GM03348 (cell line): ENCODE results near the gene FSCN2.

Experiments
- DNase-seq: peaks from one replicate; pipeline ENCODE4 v3.0.0; 2012; ENCODE audit warnings: low spot score

FSCN2 gene

DNA sequence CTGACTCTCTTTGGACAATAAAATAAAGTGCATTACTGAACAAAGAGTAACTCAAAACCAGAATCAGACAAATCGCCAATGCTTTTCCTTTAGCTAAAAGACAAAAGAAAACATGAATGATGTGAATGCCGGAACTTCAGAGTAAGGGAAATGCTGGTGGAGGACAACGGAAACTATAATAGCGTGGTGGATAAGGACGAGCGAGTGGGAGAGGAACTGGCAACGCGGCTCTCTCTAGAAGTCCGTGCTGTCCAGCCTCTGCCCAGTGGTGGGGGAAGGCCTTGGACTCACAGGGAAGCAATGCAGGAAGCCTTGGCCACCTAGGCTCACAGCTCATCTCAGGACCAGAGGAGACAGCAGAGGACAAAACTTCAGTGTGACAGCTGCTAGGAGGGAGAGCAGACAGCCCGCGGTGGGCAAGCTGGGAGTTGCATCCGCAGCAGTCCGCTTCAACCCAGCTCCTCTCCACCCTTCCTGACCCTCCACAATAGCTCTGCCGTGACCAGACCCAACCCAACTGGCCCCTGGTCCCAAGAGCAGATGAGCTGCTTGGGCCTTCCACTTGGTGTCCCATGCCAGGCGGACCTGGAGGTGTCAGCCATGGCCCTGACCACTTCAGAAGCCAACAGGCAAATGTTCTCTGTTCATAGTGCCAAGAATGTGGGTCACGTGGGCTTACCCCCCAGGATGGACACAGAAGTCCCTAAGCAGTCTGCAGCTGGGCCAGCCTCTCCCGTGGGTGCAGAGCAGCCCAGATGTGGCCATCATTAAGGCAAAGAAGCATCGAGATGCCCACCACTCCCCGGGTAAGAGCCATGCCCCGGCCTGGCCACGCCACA lies 29.3 kb downstream of the FSCN2 start:
- no peak for DNase-seq

DNA sequence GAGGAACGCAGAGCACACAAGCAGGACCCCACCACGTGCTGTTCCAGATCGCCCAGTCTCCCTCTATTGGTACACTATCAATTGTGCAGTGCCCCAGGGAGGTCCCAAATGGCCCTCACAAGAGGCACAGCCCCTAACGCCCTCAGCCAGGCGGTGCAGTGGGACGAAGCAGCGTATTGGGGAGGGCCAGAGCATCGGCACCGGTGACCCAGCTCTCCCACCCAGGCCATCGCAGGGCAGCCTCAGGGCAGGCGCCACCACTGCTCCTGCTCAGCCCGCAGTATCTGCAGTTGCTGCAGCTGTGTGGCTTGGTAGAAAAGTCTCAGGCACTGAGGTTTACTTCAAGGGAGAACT lies 29.9 kb downstream of the FSCN2 start:
- DNase-seq: no peak

DNA sequence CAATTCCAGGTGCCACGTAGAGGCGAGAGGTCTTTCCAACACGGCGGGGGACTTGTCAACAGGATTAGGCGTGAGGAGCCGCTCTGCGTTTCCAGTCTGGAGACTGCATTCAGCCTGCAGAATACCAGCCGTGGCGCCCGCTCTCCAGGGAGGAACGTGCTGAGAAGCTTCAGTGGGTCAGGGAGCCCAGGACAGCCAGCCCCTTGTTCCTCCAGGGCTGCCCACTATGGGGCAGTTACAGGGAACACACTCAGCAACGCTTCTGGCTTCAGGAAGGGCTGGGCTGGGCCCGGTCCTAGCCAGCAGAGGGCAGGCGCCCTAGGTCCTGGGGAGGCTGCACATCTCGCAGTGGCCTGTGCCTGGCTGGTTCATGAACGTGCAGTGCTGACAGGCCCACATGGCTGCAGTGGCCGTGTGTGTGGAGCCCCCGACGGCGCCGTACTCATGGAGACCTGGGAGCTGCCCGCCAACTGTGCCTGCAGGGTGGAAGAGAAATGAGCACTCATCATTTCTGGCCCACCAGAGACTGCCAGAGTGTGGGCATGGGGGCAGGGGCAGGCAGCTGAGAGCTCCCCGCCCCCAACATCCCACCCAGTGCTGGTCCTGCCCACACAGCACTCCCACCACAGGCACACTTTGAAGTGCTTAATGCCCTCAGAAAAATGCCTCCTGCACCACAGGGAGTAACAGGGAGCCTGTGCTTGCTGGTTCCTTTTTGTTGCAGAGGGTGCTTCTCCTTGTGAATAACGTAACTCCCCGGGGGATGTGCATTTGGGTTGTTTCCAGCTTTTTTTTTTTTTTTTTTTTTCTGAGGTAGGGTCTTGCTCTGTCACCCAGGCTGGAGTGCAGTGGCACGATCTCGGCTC lies 31.0 kb downstream of the FSCN2 start:
- DNase-seq: no peak

DNA sequence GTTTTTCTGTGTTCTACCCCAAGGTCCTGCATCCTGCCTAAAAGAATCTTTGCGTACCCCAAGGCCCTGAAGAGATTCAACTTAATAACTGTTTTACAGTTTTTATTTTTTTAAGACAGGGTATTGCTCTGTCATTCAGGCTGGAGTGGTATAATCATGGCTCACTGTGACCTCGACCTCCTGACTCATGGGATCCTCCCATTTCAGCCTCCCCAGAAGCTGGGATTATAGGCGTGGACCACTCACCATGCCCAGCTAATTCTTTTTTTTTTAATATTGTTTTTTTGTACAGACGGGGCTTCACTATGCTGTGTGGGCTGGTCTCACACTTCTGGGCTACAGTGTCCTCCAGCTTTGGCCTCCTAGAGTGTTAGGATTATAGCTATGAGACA lies 33.3 kb downstream of the FSCN2 start:
- no peak for DNase-seq

DNA sequence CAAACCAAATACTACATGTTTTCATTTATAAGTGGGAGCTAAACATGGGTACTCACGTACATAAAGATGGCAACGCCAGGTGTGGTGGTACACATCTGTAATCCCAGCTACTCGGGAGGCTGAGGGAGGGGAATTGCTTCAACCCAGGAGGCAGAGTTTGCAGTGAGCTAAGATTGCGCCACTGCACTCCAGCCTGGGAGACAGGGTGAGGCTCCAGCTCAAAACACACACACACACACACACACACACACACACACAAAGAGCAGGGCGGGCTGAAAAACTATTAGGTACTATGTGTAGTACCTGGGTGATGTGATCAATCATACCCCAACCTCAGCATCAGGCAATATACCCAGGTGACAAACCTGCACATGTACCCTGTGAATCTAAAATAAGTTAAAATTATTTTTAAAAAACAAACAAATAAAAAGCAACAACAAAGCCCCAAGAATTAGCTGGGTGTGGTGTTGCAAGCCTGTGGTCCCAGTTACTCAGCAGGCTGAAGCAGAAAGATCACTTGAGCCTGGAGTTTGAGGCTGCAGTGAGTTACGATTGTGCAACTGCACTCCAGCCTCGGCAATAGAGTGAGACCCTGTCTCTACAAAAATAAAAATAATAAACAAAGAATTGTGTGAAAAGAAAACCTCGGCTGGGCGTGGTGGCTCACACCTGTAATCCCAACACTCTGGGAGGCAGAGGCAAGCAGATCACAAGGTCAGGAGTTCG lies 35.8 kb downstream of the FSCN2 start:
- DNase-seq: no peak

DNA sequence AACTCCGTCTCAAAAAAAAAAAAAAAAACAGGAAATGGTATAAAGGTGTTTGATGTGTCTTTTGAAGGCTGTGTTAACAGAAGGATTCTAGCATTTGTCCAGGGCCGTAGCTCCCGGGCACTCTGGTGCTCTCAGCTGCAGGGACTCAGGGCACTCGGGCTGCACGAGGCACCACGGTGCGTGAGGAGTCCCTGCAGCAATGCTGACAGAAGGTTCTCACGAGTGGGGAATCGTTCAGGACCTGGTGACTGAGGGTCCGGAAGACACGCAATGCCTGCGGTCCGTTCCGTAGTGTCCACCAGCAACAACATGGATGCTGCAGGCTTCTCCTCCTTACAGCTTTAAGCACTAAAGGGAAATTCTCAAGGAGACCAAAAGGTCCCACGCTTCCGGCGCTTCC lies 36.6 kb downstream of the FSCN2 start:
- no peak for DNase-seq

DNA sequence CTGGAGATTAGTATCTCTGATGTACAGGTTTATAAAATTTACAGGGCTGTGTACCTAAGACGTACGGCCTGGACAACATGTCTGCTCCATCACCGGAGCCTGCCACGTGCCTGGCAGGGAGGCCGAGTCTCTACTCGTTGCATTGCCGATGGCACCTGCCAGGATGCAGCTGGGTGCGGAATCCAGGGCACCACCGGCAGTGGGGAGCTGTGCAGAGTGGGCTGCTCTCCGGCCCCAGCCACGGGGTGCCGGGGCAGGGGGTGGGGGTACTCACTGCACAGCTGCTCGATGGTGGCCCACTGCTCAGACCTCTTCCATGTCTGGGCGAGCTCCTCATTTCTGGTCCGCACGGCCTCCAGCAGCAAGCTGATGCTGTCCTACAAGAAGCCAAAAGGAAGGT lies 37.1 kb downstream of the FSCN2 start:
- no peak for DNase-seq

DNA sequence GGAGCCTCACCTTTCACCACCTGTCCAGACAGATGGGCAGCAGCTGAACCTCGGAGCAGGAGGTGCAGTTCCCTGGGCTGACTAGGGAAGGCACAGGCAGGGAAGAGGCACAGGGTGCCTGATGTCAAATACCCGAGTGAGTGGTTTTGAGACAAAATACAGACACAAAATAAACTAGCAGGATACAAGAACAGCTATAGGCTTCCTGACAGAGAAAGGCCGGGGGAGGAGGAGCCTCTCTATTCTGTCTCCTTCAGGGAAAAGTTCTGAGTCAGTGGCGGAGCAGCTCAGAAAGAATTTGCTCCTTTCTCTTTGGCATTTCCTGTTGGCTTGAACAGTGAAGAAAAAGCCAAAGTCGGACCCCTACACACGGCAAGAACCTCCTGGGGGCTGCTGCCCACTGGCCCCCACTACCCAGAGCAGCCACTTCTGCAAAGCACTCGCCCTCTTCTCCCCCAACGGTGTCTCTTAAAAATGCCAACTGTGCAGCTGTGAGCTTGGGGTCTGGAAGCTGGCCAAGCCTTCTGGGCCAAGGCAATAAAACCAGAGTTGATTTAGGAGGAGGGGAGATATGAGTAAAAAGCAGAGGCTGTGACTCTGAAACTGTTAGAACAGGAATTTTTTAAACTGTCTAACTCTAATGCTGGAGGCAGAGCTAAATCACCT lies 38.4 kb downstream of the FSCN2 start:
- peak; percentile 91 for DNase-seq

DNA sequence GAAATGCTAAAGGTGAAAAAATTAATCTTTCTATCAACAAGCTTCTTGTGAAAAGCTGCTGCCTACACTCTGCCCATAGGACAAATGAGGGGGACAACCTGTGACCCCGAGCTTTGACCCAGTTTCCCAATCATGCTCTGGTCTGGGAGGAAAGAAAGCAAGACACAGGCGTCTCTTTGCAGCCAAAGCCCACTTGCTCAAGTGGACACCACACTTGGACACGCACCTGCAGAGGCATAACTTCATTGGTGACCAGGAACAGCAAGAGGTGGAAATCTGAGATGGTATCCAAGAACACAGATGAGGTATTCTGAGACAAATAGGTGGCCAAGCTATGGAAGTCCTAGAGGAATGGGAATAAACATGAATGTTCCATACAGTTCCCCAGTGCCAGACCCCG lies 39.0 kb downstream of the FSCN2 start:
- no peak for DNase-seq

DNA sequence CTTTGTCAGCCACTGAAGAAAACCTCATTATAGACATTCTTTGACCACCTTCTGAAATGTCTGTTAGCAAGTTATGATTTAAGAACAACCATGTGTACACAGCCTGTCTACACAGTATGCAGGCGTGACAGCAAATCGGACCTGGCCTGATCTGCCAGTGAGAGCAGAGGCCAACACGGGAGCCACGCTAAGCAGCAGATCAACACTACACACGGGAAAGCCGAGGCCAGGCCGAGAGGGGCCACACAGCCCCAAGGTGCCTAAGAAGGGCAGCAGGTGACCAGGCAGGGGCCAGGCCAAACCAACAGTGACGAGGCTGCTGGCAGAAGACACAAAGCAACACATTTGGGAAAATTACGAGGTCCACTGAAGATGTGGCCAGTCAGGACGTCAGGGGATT lies 40.2 kb downstream of the FSCN2 start:
- no peak for DNase-seq

DNA sequence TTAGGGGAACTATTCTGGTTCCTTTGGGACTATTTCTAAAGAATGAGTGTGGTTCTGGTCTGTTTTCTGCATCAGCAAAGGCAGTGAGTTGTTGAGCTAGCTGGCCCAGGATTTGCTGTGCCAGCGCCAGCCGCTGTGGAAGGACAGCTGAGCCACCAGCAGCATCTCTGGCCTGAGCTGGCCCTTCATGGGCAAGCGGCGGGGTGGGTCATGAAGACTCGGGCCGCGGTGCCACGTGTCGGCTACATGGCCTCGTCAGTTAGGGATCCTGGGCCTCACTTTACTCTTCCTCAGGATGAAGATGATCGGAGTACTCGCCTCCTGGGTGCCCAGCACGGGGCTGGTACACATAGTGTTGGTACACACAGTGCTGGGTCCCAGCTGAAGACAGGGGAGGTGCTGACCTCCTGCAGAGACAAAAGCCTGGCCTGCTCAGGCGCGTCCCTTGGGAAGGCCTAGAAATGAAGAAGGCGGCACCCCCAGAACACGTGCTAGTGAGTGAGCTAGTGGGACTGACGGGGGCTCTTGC lies 41.9 kb downstream of the FSCN2 start:
- no peak for DNase-seq

DNA sequence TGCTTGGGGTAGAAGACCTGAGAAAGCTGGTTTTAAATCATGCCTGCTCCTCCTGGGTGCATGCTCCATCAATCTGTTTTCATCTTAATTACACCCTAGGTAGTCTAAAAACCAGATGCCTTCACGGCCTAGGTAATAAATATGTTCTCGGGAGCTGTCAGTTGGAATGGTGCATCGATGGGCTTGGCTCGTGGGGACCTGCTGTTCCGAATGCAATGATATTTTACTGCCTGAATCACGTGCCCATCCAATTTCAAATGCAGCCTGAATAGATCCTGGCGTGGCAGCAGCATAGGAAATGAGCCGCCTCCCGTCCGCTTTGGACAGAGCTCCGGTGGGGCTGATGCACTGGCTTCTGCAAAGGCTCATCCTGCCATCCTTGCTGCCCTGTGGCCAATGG lies 42.8 kb downstream of the FSCN2 start:
- no peak for DNase-seq

DNA sequence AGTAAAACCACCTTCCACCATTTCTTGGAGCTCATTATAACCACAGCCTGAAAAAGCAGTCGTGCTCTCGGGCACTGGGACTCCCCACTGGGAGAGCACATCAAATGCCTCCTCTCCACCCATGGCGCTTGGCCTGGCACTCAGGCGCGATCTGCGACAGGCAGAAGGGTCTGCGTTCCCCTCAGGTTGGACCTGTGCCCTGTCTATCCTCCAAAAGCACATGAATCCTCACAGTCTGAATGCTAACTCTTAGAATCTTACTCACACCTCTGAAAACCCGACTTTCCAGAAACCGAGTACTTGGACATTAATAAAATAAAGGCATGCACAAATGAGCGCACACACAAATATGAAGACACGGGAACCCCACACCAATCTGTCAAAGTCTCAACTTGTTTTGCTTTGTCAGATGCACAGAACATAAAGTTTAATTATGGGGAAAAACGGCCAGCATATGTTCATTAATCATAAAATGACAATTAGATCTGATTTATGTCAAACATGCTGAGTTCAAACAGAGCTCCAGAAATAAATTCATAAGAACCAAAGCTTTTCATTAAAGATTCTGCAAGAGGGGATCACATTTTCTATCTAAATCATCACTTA lies 44.5 kb downstream of the FSCN2 start:
- no peak for DNase-seq

DNA sequence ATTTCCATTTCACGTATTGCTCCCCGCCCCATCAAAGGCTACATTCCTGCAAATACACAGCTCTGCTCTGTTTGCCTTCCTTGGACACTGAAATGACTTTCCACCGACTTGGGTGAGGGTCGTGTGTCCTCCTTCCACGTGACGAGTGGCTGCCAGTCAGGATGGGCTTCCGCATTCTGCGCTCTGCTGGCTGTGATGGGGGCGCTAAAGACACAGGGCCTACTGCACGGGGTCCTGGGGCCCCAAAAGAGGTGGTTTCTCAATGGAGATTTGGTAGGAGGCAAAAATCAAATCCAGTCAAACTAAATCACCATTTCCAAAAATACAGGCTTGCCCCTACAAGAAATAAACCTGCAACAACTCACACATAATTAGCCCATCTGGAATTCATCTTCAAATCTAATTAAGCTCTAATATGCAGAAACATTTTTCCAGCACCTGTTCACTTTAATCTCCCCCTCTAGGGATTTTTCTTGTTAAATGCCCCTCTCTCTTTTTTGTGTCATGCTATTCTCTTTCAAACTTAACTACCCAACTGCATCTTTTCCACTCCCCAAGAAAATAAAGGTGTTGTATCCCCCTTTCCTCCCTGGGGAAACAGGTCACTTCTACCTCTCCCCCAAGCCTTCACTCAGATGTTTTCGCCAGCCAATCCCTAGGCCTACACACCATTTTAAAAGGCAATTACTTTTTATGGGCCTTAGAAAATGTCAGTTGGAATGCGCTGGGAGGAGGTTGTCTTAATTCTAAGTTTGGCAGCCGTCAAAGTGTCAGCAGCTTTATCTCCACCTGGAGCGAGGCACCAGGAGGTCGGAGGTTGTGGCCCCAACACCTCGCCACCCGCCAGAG lies 45.8 kb downstream of the FSCN2 start:
- no peak for DNase-seq

DNA sequence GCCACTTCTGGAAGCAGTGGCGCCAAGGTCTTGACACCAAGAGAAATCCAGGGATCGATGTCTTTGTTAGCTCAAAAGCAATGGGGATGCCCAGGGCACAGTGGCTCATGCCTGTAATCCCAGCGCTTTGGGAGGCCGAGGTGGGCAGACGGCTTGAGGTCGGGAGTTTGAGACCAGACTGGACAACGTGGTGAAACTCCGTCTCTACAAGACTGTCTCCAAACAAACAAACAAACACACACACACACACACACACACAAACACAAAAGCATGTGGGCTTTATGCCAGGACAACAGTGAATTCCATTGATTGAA lies 46.4 kb downstream of the FSCN2 start:
- DNase-seq: no peak

DNA sequence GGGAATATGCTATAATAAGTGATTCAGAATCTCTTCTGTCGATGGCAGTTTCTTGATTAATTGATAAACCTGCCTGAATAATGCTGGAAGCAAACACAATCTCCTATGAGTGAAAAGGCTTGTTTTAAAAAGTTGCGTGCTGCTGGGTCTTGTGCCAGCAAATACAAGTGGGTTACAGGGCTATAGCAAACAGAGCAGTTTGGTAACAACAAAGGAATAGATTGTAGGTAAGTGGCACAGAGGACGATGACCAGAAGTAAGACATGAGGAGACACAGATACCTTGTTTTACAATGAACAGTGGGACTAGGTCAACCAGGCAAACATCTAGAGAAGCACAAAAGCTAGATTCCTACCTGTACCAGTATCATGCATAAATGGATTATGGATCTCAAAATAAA lies 47.7 kb downstream of the FSCN2 start:
- DNase-seq: no peak

DNA sequence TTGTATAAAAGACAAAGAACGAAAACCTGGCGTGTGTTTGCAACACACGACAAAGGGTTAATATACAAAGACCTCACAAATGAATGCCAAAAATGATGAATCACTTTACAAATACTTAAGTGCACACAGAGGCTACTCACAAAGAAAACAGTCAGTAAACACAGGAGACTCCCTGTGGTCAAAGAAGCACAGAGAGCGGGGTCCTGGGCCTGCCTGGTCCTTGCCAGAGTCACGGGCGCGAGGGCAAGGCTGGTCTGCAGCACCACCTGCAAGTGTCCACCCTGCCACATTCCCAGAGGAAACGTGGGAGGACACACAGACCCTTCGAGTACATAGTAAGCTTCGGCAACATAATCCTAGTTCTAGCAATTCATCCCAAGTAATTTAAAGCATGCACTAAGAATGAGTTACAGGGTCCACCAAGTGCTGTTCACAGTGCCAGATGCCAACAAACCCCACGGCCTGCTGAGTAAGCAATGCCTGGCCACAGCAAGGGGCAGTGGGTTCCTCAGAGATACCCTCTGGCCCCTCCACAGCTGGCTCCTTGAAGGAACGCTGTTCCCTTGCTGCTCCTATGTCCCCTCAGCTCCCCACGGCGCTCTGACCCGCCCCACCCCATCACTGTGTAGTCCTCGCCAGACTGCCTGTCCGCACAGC lies 48.6 kb downstream of the FSCN2 start:
- peak; percentile 78 for DNase-seq

DNA sequence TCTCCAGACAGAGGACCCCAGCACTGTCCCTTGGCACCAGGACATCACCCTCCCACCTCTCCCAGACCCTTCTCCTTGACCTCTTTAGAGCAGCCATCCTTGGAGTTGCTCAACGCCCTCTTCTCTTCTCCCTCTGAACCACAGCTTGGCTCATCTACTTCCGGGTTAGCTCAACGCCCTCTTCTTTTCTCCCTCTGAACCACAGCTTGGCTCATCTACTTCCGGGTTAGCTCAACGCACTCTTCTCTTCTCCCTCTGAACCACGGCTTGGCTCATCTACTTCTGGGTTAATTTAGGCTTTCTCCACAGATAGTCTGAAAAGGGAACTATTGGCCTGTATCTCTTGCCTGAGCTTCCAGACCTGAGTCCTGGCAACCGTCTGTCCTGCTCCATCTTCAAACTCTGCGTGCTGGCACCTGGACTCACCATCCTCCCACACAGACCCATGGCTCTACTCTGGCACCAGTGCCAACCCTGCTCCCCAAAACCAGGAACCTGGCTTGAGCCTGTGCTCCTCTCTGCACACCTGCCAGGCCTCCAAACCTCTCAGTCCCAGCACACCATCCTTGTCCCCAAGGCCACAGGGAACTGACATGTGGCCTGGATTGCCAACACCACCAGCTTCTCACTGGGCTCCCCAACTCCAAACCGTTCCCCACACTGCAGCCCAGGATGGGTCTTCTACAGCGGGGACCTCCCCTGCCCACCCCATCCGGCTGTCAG lies 49.3 kb downstream of the FSCN2 start:
- DNase-seq: no peak

DNA sequence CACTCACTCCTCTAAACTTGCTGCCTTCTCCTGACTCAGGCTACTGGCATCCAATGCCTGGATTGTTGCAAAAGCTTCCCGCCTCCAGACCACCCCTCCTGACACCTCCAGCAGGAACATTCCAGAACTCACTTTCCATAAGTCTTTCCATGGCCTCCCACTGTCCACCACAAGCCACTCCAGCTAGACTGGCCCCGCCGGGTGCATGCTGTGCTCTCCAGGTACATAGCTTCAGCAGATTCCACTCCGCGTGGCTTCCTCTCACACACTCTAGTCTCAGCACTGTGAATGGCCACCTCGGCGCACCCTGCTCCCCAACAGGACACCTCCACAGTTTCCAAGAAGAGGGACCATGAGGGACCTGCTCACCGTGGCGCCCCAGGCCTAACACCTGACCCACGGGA lies 49.9 kb downstream of the FSCN2 start:
- DNase-seq: peak; percentile 40
